ENCODE data around the gene MYLK.

DNA sequence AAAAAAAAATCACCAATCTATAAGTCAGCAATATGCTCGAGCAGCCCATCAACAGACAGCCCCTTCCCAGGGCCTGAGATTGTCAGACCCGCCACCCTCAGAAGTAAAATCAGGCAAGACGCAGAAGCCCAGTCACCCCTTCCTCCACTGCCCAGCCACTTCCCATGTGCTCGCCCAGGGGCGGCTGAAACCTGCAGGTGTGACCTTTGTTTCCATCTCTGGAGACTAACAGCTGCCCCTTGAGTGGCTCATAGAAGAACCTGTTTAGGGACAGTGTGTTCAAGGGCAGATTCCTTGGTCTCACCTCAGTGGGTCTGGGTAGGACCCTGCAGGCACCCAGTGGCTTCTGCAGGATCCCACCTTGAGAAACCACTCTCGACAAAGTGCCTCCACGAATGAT lies 105.6 kb downstream of the MYLK start:
- no peak for TF ChIP-seq TAF1 (IDR thresholded peaks at IDR 0.05; ENCODE audit: borderline replicate concordance, insufficient read depth, low read length)
- no peak for TF ChIP-seq POLR2AphosphoS5 (IDR thresholded peaks at IDR 0.05; ENCODE audit: low read depth, low read length)

Data from PFSK-1 (cell line).